Hepatocyte (in vitro differentiated cells): ENCODE measurements around the gene SHLD2.
"Not testable (repeated sequence)": the region's sequence is repeated elsewhere in the genome, so short reads cannot be mapped to it uniquely, and the experiment has no call there.

ENCODE experiments used
- EZH2 ChIP-seq: fragments of 200-600 bp; sonication (generic); IDR thresholded peaks from 2 replicates; pipeline ENCODE4 v1.6.1; 2016; ENCODE audit warnings: antibody characterized with exemption, mild to moderate bottlenecking, borderline replicate concordance
- EZH2phosphoT487 ChIP-seq: fragments of 200-600 bp; sonication (generic); IDR thresholded peaks from one replicate; pipeline ENCODE4 v1.6.1; 2018; ENCODE audit warnings: antibody characterized with exemption, mild to moderate bottlenecking, low read depth, moderate library complexity; ENCODE audit not compliant: unreplicated experiment, severe bottlenecking
- TF ChIP-seq, protein P1 (sequence below): fragments of 200-600 bp; sonication (generic); IDR thresholded peaks from 2 replicates; pipeline ENCODE4 v1.5.1; 2016; ENCODE audit warnings: antibody characterized with exemption, mild to moderate bottlenecking; ENCODE audit not compliant: poor library complexity

DNA sequence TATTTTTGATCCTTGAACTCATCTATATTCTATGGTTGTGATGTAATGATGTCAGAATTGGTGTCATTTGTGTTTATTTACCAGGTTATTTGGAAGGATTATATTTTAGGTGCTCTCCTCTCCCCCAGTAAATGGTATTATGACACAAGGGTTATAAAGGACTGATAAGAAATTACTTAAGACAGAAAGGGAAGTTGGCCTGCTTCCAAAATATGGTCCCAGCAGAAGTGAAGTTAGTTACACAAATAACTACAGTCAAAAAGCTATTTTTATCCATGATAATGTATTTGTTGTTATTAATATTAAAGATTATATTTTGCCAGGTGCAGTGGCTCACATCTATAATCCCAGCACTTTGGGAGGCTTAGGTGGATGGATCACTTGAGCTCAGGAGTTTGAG lies 37.2 kb downstream of the SHLD2 start:
- TF ChIP-seq, protein P1, sequence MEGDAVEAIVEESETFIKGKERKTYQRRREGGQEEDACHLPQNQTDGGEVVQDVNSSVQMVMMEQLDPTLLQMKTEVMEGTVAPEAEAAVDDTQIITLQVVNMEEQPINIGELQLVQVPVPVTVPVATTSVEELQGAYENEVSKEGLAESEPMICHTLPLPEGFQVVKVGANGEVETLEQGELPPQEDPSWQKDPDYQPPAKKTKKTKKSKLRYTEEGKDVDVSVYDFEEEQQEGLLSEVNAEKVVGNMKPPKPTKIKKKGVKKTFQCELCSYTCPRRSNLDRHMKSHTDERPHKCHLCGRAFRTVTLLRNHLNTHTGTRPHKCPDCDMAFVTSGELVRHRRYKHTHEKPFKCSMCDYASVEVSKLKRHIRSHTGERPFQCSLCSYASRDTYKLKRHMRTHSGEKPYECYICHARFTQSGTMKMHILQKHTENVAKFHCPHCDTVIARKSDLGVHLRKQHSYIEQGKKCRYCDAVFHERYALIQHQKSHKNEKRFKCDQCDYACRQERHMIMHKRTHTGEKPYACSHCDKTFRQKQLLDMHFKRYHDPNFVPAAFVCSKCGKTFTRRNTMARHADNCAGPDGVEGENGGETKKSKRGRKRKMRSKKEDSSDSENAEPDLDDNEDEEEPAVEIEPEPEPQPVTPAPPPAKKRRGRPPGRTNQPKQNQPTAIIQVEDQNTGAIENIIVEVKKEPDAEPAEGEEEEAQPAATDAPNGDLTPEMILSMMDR, result not testable (repeated sequence)
- not testable (repeated sequence) for TF ChIP-seq EZH2, EZH2phosphoT487
